ENCODE results near the gene ARHGAP15. TPM values are rescaled to one million over a fixed set of nuclear protein-coding genes. Genes with fewer than 3 reads are reported as not detected.

ARHGAP15 gene
- total RNA-seq, 1 donor = 0.43 TPM

DNA sequence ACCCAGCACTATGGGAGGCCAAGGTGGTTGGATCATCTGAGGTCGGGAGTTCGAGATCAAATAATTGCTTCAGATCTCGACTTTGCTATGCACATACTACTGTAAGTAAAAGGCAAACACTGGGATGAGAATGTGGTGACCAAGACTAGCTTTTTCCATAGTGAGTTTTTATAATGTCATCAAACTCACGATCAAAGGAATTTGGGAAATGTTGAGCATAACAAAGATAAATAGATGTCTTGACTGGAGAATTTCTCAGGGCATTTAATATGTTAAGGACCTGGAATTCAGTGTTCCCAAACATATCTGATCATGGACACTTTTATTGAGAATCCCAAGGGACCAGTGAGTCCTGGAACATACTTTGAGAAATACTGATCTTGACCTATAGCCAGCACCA, 205.6 kb downstream of the ARHGAP15 start:
- H3K4me3 ChIP-seq (ENCODE audit: low read depth, low read length) = no peak overlapping the region
- no peak for DNase-seq (ENCODE audit: low read depth)
- TF ChIP-seq, protein P1, sequence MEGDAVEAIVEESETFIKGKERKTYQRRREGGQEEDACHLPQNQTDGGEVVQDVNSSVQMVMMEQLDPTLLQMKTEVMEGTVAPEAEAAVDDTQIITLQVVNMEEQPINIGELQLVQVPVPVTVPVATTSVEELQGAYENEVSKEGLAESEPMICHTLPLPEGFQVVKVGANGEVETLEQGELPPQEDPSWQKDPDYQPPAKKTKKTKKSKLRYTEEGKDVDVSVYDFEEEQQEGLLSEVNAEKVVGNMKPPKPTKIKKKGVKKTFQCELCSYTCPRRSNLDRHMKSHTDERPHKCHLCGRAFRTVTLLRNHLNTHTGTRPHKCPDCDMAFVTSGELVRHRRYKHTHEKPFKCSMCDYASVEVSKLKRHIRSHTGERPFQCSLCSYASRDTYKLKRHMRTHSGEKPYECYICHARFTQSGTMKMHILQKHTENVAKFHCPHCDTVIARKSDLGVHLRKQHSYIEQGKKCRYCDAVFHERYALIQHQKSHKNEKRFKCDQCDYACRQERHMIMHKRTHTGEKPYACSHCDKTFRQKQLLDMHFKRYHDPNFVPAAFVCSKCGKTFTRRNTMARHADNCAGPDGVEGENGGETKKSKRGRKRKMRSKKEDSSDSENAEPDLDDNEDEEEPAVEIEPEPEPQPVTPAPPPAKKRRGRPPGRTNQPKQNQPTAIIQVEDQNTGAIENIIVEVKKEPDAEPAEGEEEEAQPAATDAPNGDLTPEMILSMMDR (IDR thresholded peaks at IDR 0.05; ENCODE audit: insufficient read depth, low read depth, low read length) = no peak

- no peak for DNase-seq (ENCODE audit: low read depth)
- H3K4me3 ChIP-seq (ENCODE audit: low read depth, low read length) = no peak overlapping the region
- TF ChIP-seq, protein P1 (IDR thresholded peaks at IDR 0.05; ENCODE audit: insufficient read depth, low read depth, low read length) = no peak
Measured at GRCh38 chr2:143336719-143337210, 207.5 kb downstream of the ARHGAP15 start.

GRCh38 chr2:143341478-143341877, 212.3 kb downstream of the ARHGAP15 start:
- H3K4me3 ChIP-seq (ENCODE audit: low read depth, low read length) = no peak overlapping the region
- DNase-seq (ENCODE audit: low read depth) = no peak
- TF ChIP-seq, protein P1 (IDR thresholded peaks at IDR 0.05; ENCODE audit: insufficient read depth, low read depth, low read length) = no peak

GRCh38 chr2:143344780-143345179, 215.6 kb downstream of the ARHGAP15 start:
- TF ChIP-seq, protein P1 (IDR thresholded peaks at IDR 0.05; ENCODE audit: insufficient read depth, low read depth, low read length) = no peak
- no peak for DNase-seq (ENCODE audit: low read depth)
- H3K4me3 ChIP-seq (ENCODE audit: low read depth, low read length) = no peak overlapping the region

- TF ChIP-seq, protein P1 (IDR thresholded peaks at IDR 0.05; ENCODE audit: insufficient read depth, low read depth, low read length) = no peak
- DNase-seq (ENCODE audit: low read depth) = no peak
- no peak overlapping the region for H3K4me3 ChIP-seq (ENCODE audit: low read depth, low read length)
Measured at GRCh38 chr2:143345887-143346787, 216.9 kb downstream of the ARHGAP15 start.

DNA sequence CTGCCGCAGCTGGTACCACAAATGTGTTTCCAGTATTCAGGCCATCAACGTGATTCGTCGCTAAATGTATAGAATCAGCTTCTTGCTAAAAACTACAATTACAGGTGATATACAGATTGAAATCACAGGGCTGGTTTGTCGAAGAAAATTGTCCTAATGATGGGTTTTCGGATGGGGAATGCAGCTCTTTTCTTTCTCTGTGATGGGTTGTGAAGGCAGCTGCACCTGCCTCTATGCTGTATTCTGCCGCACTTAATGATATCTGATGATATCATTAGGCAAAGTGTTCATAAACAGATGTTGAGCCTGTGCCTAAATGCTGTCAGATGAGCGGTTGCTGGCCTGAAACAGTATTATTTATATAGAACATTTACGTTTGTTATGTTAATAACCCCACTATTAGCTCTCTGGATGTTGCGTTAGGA, 218.1 kb downstream of the ARHGAP15 start:
- TF ChIP-seq, protein P1 (IDR thresholded peaks at IDR 0.05; ENCODE audit: insufficient read depth, low read depth, low read length) = no peak
- no peak for DNase-seq (ENCODE audit: low read depth)
- H3K4me3 ChIP-seq (ENCODE audit: low read depth, low read length) = no peak overlapping the region
